GM19324 (cell line): ENCODE data around the gene DOCK4.
A peak's percentile ranks its signal among the peaks of the same experiment; 100 is the strongest.

Source experiments
- ATAC-seq: cut with Tn5 transposase; IDR thresholded peaks from one replicate; pipeline ENCODE4 v1.9.1; 2021; ENCODE audit warnings: mild to moderate bottlenecking, moderate library complexity; ENCODE audit not compliant: unreplicated experiment, low FRiP score

The DOCK4 gene

DNA sequence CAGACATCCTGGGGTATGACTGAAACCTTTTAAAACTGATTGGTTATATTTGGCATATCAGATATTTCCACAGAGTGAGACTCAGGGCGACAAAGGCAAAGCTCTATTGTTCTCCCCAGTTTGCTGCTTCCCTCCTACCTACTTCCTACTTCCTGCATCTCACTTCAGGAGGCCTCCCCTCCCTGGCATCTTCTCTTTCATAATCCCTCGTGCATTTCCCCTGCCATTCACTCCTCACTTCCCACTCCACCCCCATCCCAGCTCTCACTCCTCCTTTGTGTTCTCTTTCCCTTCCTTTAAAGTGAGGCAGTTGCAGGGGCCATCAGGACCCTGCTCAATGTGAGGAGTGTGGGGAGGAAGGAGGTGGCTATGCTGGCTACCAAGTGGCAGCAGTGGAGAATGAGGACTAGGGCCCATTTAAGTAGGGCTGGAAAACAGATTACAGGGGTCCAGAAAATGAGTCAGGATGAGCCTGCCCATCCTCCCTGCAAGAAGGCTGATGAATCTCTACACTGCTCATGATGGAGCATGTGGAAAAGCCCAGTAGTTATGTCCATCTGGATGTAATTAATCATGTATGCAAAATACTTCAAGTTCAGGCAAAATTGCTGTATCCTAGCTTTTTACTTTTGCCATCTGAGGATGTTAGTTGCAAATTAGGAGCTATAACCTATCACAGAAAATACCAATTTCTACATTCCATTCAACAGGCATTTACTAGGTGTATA is 332.1 kb downstream of the DOCK4 start:
- no peak for ATAC-seq

DNA sequence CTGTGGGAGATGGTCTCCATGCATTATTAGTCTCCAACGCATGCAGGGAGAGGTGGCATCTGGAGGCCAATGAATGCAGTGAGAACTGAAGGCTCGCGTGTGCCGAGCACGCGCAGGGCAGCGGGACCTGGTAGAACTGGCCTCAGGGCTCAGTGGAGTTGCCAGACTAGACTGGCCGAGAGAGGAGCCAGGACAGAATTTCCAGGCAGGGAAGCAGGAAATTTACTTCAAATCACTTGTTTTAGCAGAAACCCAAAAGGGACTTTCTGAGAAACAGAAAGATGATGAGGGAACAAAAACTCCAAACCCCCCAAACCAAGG is 332.9 kb downstream of the DOCK4 start:
- ATAC-seq = no peak

DNA sequence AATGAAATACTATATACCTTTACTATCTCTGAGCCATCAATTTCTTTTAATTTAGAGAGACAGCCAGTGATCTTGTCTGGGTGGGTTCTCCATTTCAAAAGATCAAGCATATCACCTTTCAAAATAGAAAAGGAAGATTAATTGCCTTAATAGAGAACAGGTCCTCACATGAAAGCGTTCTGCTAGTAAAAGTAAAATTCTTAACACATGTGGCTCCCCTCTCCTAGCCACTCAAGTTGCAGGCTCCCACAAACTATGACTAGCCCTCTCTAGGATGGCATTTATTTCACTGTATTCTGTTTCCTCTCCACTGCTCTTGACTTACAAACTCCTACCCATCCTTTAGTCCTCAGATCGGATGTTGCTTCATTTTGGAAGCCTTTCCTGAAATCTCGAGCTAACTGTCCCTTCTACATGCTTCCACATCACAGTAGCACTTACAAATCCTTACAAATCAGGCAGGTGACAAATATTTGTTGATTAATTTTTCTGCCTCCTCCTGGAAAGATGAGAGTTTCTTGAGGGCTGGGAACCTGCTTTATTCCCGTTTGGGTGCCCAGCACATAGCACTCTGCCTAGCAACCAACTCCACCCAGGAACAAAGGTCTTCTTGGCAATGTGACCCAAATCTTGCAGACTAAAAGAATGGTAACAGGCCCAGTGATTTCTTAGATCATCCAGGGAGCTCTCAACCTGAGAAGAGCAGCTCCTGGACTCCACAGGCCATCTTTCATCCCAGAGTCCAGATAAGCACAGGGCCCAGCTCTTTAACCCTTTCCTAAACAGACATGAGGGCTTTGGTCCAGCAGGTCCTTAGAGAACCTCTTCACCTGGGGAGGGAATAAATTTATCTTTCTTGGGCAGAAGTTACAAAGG is 333.5 kb downstream of the DOCK4 start:
- ATAC-seq = no peak

DNA sequence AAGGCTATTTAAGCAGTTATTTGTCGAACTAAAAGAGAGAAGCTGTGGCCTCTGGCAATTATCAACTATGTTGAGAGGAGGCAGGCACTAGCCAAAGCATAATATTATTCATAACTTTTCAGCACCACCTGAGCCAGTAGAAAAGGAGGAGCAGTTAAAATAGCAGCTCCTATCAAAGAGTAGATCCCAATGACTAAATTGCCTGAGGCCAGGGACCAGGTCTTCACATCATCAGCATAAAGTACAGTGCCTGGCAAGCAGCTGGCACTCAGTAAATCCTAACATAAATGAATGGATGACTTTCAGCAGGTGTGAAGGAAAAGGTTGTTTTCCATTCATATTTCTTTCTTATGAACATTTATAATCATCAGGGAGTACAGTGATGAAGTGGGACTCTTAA is 334.9 kb downstream of the DOCK4 start:
- ATAC-seq = no peak

DNA sequence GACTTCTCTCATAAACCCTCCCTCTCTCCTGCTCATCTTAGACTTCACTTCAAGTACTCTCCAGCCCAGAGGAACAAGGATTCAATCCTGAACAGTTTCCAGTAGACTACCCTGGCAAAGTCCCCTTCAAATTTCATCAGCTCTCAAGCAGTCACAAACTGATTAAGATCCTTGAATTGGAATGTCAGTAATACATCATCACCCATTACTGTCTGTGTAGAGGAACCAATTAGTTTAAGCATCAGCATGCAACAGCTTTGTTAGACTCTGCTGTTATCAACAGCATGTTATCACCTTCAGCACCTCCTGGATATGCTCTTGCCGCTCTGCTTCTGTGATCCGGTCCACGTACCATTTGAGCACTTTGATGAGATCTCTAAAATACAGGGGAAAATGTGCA is 336.9 kb downstream of the DOCK4 start:
- ATAC-seq = no peak

DNA sequence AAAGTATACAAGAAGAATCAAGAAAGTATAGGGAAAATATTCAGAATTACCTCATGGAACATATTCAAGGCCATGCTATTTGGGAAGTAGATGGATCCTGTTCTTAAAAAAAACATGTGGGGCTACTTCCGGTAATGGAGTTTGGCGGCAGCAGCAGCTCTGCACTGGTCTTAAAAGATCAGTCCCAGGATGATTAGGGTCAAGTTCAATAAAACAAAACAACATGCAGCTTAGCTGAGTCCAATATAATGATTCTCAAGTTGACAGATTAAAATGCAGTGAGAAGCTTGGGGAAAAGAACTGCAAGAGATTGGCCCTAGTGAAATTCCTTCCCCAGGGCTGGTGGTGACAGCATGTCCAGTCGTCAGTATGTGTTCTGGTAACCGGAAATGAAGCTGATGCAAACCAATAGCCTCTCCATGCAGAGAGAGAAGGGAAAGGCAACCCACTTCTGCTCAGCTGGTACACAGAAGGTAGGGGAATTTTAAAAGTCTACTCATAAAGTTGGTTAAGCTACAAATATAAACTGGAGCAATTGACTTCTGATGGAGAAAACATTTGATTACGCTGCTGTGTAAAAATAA is 338.8 kb downstream of the DOCK4 start:
- ATAC-seq = no peak

DNA sequence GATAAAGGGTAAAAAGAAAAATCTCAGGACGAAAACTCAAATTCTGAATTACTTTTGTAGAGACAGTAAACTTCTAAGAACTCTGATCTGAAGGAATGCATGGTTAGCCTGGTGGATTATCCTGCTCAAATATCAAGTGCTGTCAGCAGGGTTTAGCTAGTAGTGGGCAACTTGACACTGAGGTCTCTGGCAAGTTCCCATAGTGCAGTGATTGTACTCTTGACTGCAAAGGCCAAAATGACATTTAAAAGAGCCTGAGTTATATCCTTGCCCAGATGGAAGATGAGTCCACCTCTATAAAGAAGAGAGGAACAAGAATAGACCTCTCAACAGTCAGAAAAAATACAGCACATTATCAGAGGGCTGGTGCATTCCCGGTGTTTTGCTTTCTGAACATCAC is 339.4 kb downstream of the DOCK4 start:
- no peak for ATAC-seq

DNA sequence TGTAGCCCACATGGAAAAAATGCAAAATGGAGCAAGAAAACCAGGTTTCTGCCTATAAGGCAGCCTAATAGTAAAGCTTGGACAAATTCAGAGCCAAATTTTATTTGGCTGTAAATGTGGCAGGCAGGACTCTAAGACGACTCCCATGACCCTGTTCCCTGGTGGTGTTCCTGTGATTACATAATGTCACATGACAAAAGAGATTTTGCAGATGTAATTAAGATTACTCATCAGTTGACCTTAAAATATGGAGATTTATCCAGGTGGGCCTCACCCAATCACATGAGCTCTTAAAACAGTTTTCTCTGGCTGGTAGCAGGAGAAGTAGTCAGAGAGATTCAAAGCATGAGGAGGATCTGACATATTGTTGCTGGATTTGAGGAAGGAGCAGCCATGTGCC is 340.8 kb downstream of the DOCK4 start:
- ATAC-seq = no peak

DNA sequence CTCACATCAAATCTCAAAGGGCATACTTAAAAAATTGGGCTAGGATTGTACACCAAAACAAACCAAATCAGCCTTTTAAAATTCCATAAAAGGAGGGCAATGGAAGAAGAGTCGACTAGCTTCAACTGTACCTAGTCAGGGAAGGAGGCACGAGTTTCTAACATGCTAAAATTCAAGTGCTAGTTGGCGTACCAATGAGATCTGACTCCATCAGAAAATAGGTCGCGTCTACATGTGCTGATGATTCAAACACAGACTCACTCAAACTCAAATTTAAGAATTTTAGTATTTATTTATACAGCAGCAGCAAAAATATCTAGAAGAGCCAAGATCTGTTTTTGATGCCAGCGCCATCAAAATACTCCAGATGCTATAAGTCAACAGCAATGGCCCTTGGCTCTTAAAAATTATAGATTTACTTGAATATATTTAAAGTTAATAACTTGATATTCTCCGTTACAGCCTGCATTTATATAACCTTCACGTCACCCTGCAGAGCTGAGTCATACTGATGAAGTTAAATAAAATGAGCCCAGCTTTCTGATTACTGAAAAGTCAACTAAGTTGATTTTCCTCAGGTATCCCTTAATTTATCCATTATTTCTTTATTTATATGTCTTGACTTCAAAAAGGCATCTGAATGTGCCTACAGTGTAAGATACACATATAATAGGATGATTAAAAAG is 341.8 kb downstream of the DOCK4 start:
- ATAC-seq = no peak

DNA sequence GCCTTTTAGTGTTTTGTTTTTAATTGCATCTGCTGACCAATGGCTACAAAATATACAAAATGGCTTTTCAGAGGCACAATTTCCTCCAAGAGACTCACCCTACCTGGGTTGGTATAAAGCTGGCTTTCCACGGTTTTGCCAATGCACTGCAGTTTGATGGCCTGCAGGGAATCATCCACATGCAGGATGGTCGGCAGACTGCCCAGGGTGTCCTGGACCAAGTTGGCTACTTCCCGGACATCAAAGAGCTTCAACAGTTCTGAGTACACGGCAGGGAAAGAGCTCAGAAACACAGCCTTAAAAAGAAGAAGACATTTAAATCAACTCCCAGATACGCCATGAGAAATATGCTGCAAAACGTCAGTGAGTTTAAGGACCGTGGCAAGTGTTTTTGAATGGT is 342.9 kb downstream of the DOCK4 start:
- ATAC-seq = no peak

DNA sequence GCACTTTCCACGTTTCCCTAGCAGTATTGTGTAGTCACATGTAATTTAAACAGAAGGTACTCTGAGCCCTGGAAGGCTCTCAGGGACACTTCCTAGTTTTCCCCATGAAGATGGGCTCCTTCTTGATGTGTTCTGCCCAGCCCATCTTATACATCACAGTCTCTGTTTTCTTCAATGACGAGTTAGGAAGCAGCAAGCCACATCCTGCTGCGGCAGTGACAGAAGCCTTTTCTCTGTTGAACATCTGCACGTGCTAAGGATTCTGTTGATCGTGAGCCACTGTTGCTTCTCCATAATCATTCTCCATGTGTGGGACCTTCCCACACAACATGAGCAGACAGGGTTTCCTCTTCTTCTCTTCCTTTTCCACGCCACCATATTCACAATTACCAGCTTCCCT is 346.0 kb downstream of the DOCK4 start:
- no peak for ATAC-seq

DNA sequence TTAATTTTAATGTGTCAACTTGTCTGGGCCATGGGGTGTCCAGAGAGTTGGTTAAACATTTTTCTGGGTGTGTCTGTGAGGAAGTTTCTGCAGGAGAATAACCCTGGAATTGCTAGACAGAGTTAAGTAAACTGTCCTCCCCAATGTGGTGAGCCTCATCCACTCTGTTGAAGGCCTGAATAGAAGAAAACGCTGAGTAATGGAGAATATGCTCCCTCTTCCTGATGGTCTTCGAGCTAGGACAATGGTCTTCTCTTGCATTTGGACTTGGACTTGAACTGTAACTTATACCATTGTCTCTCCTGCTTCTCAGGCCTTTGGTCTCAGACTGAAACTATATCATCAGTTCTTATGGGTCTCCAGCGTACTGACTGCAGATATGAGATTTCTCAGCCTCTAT is 347.9 kb downstream of the DOCK4 start:
- no peak for ATAC-seq

DNA sequence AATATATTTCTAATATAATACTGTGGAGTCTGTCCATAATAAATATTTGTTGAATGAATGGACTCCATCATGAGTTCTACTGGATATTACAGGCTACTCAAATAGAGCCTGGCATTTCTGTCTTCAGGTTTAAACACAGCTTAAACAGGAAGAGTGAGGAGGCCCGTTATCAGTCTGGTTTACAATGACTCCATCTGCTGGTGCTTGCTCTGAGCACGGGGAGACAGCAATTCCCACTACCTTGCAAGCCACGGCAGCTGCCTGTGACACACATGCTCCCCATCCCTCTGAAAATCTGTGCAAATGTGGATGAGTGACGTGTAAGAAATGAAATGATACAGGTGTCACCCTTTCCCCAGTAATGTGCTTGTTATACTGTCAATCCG is 350.4 kb downstream of the DOCK4 start:
- ATAC-seq = no peak

DNA sequence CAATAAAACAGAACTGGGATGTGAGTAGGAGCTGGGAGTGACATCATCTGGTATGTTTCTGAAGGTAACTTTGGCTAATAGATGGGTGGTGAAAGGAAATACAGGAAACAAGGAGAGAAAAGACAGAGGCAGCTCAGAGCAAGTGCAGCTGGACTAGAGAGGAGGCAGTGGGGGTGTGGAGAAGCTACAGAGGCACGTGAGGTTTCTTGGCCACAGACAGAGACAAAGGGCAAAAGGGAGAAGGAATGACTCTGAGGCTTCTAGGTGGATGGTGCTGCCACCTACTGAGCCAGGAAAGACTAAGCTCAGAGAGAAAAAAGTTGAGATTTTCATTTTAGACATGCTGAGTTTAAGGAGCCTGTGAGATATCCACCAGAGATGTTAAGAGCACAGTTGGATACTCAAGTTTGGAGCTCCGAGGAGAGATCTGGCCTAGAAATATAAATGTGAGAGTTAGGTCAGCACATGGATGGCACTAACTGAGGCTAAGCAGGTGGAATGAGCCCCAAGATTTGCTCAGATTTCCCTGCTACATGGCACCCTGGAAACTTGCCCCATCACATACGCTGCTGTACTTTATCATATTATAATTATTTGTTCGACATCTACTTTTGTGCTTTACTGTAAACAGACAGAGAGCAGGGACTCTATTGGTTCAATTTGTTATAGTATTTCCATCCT is 350.9 kb downstream of the DOCK4 start:
- ATAC-seq = peak; percentile 78

DNA sequence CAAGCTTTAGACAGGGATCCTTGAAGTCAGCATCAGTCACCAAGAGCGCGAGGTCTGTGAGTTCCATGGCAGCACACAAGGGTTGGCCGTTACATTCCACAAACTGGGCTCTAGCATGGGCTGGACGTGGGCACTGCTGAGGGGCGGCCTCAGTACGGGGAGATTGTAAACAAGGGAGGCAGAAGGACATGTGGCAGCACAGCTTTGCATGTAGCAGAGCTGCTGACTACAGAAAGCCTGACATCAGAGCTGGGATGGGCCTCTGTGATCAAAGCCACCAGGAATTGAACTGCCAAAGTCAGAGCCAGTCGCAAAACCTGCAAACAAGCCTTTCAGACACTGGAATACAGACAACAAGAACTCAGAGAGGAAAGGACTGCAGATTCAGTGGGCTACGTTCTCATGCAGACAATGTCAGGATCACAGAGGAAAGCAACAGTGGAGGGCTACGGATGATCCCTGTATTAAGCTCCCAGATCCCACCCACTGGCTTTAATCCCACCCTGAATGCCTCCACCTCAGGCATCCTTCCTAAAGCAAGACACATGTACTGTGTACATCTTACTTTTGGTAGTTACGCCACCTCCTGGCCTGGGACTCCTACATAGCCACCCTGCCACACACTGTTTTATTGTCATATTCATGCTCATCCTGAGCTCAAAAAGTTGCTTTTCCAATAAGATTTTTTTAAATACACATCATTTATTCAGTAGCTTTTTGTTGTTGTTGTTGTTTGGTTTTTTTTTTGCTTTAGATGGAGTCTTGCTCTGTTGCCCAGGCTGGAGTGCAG is 352.8 kb downstream of the DOCK4 start:
- ATAC-seq = no peak

DNA sequence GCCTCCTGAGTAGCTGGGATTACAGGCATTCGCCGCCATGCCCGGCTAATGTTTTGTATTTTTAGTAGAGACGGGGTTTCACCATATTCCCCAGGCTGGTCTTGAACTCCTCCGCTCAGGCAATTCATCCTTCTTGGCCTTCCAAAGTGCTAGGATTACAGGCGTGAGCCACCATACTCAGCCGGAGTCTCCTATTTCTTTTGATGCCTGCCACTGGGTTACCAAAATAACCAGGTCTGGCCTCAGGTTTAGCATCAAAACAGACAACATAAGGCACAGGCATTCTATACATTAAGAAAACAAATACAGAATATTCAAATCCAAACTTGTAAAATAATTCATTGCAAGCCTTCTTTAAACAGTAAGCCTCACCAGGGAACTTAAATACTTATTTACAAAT is 354.1 kb downstream of the DOCK4 start:
- ATAC-seq = no peak

DNA sequence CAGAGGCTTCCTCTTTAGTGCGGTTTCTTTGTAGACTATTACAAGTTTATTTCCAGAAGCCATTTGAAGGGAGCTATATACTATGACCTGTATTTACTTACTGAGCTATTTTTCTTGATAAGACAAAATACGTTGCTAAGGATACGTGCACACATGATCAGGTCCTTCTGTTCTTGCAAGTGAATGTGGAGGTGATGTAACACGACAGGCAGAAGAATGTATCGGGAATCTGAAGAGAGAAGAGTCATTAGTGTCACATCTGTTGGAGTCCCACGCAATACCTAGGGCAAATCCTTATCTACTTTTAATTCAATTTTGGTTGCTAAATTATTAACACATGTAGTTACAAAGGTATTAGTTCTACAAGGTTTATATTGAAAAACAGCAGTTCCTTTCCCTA is 359.3 kb downstream of the DOCK4 start:
- no peak for ATAC-seq

DNA sequence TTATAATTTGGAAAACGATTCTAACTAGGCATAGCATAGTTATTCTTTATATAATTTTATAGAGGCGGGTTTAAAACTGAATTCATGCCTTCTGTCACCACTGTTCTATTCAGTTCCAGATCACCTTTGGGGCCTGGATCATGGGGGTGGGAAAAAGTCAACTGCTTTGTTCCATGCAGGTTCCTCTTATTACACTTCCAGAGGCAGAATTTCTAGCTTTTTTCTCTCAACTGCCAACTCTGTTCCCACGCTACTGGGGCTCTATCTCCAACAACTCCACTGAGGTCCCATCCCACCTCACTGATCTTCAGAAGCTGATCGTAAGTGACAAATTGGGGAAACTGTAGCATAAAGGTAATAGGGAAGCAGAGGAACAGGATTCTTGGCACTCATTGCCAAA is 360.3 kb downstream of the DOCK4 start:
- no peak for ATAC-seq

DNA sequence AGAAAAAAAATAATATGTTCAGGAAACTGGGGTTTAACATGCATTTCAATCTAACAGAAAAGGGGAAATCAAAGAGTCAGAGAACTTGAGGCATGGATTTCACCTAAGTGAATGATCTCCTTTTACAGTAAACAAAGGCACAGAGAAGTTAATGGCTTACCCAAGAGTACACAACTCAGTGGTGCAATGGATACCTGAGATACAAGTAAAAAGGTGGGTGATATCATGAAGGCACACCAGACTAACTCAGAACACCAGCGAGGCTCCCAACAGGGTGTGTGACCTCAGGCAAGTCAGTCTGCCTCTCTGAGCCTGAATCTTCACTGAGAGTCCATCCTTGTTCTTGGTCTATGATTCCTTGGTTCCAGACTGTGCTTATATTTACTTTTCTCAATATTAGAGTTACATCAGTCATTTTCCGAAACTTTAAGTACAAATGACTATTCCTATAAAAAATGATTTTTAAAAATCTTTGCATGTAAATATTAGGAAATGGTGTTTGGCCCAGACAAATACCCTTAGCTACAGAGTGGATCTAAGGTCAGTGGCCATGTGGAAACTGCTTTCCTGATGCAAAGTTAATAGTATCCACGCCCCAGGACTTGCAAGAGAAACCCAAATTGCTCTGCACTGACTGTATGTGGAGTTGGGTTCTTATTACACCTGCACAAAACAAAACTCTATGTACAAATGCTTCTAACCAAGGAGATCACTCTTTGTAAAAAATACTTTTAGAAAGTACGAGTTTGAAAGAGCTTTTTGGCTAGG is 361.1 kb downstream of the DOCK4 start:
- ATAC-seq = no peak
